CD1c-positive myeloid dendritic cell (primary cell): ENCODE results near the gene JMJD1C.
"Not testable (repeated sequence)": the region's sequence is repeated elsewhere in the genome, so short reads cannot be mapped to it uniquely, and the experiment has no call there.

Experiments
- DNase-seq: peaks from one replicate; pipeline ENCODE4 v3.0.0-alpha.2; 2016; ENCODE audit errors: extremely low spot score

Gene JMJD1C, protein sequence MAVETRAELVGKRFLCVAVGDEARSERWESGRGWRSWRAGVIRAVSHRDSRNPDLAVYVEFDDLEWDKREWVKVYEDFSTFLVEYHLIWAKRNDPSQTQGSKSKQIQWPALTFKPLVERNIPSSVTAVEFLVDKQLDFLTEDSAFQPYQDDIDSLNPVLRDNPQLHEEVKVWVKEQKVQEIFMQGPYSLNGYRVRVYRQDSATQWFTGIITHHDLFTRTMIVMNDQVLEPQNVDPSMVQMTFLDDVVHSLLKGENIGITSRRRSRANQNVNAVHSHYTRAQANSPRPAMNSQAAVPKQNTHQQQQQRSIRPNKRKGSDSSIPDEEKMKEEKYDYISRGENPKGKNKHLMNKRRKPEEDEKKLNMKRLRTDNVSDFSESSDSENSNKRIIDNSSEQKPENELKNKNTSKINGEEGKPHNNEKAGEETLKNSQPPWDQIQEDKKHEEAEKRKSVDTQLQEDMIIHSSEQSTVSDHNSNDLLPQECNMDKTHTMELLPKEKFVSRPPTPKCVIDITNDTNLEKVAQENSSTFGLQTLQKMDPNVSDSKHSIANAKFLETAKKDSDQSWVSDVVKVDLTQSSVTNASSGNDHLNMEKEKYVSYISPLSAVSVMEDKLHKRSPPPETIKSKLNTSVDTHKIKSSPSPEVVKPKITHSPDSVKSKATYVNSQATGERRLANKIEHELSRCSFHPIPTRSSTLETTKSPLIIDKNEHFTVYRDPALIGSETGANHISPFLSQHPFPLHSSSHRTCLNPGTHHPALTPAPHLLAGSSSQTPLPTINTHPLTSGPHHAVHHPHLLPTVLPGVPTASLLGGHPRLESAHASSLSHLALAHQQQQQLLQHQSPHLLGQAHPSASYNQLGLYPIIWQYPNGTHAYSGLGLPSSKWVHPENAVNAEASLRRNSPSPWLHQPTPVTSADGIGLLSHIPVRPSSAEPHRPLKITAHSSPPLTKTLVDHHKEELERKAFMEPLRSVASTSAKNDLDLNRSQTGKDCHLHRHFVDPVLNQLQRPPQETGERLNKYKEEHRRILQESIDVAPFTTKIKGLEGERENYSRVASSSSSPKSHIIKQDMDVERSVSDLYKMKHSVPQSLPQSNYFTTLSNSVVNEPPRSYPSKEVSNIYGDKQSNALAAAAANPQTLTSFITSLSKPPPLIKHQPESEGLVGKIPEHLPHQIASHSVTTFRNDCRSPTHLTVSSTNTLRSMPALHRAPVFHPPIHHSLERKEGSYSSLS (N-terminal part only)

DNA sequence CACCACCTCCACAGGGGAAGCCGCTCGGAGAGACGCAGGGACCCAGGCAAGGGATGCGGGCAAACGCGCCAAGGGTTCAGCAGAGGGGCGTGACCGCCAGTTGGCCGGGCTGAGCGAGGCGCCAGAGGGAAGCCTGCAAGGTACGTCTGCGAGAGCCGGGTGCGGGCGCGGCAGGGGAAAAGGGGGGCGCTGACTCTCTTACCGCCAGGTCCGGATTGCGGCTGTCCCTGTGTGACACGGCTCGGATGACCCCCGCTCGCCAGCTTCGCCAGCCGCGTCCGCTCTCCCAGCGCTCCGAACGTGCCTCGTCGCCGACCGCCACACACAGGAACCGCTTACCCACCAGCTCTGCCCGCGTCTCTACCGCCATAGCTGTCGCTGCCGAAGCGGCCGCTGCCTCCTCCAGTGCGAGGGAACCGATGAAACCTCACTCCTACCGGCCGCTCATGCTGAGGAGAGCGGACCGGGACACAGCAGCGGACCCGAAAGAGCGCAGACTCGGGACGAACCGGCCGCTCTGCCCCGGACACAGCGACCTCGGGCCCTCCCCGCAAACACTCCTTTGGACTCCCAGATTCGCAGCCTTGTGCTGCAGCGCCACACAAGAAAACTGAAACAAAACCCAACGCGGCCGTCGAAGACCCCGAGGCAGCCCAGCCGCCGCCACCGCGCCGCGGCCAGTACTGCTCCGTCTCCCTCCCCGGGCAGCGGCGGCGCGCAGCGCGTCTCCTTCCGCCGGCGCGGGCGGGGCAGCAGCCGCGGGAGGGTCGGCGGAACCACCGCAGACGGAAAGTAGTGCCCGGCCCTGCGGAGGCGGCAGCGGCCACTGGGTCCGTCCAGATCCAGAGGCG, at the start of gene JMJD1C:
Gene JMJD1C (minus strand): TSS at position 685 of the 851 bp plus-strand sequence. CDS start 315 bp downstream, at position 370.
- peak; percentile 79 for DNase-seq

DNA sequence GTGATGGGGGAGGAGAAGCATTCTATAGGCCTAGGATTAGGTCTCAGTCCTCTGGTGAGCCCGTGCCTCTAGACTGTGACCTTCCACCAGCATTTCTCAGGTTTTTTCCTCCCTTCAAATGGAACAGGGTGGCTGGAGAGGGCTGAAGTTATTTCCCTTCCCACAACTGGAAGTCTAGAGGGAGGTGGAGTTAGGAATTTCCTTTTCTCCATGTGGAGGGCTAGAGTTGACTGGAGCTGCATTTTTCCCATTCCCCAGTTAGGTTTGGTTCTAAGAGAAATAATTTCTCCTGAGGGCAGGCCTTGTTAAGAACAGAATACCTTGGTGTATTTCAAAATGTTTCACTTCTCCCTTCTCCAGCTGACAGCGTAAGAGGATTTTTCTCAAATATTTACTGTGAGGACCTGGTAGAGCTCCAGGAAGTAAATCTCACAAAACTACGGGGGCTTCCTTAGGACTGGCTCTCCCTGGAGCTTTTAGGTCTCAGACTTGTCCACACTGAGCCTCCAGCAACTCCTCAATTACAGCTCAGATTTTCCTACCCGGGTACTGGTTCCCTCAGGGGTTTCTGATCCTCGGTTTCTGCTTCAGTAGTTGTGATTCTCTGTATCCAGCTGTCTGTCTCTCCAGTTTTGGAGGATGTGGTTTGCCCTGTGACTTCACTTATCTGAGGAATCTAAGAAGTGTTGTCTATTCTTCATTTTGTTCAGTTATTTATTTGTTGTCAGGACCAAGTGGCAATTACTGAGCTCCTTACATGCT, 49.4 kb upstream of the JMJD1C start:
- peak; percentile 7 for DNase-seq

- DNase-seq: no peak
Observed at GRCh38 chr10:63506554-63506953, 40.8 kb upstream of the JMJD1C start.

GRCh38 chr10:63505562-63505961, 39.8 kb upstream of the JMJD1C start:
- no peak for DNase-seq

DNA sequence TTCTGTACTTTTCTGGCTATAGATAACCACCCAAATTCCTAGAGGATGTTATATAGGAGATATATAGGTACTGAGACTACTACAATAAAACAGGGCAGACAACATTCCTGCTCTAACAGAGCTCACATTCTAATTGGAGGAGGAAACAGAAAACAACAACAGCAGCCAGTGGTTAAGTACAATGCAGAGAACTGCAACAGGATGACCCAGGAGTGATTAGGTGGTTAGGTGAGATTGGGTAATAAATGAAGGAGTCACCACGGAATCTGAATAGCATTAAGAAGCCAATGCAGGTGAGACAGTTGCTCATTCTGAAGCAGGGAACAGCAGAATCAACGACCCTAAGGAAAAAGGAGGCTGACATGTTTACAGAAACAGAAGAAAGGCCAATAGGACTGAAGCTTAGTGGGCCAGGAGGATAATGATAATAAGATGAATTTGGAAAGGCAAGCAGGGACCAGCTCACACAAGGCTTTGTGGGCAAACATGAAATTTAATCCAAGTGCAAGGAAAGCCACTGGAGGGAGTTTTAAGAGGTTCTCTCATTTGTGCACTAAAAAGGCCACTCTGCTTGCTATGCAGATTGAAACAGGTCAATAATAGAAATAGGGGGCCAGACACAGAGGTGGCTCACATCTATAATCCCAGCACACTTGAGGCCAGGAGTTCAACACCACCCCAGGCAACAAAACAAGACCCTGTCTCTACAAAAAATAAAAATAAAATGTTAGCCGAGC, 38.5 kb upstream of the JMJD1C start:
- no peak for DNase-seq

DNA sequence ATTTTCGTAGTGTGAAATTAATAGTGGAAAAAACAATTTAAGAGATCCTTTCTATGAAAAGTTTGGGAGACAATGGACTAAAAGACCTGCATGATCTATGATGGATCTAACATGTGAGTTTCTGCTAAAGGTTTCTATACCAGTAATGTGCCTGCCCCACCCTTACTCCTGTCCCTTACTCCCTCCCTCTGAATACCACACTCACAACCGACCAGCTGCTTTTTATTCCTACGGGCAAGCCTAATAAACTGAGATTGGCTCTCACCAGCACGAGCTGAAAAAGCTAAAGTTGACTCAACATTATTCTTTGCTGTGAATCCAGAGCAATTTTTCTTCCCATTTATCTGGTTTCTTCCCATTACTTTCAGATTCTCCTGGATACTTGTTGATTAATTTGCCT, 37.6 kb upstream of the JMJD1C start:
- DNase-seq: no peak

GRCh38 chr10:63502832-63503231, 37.1 kb upstream of the JMJD1C start:
- DNase-seq: no peak

DNA sequence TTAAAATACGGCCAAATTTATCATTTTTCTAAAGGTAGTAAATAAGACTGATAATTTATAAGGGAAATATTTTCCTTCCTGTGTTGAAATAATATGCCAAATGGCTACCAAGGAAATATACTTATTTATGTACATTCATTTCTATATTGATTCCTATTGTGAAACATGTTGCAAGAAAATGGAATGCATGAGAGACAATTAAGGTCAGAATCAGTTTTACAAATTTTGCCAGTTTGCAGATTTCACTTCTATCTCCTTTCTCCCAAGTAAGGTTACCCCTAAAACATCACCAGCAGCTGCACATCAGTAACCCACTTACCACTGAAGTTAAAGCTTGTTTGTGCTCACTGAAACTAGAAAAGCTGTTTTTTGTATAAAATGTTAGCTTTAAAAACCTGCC, 36.2 kb upstream of the JMJD1C start:
- DNase-seq: no peak

GRCh38 chr10:63500551-63500950, 34.8 kb upstream of the JMJD1C start:
- not testable (repeated sequence) for DNase-seq

DNA sequence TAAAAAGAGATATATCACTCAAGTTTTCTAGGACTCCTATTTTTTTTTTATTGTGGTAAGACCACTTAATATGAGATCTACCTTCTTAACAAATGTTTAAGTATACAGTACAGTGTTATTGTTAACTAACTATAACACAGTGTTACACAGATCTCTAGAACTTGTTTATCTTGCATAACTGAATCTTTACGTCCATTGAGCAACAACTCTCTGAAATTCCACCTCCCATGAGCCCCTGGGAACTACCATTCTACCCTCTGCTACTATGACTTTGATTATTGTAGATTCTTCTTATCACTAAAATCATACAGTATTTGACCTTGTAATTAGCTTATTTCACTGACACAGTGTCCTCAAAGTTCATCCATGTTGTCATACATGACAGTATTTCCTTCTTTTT, 32.9 kb upstream of the JMJD1C start:
- DNase-seq: no peak

GRCh38 chr10:63497321-63497720, 31.5 kb upstream of the JMJD1C start:
- DNase-seq: no peak

- DNase-seq: no peak
Observed at GRCh38 chr10:63496561-63496960, 30.8 kb upstream of the JMJD1C start.

DNA sequence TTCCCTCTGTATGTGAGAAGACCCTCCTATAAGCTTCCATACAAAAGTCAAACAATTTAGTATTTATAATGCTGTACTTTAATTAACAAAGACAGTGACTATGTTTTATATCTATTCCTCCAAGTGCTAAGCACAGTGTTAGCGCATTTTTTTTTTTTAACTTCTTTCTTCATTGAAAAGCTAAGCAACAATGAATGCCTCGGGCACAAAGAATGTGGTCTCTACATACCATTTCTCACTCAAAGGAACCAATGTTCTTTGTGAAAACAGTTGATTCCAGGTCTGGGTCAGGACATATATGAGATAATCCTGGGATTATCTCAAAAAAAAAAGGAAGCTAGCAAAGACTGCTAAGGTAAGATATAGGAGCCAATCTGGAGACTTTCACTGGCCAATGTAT, 29.2 kb upstream of the JMJD1C start:
- no peak for DNase-seq

- DNase-seq: no peak
Observed at GRCh38 chr10:63493004-63493403, 27.2 kb upstream of the JMJD1C start.

GRCh38 chr10:63492317-63492690, 26.5 kb upstream of the JMJD1C start:
- not testable (repeated sequence) for DNase-seq

GRCh38 chr10:63491588-63492316, 26.0 kb upstream of the JMJD1C start:
- DNase-seq: no peak

- DNase-seq: no peak
Observed at GRCh38 chr10:63489838-63490237, 24.1 kb upstream of the JMJD1C start.

GRCh38 chr10:63487990-63488389, 22.2 kb upstream of the JMJD1C start:
- no peak for DNase-seq

DNA sequence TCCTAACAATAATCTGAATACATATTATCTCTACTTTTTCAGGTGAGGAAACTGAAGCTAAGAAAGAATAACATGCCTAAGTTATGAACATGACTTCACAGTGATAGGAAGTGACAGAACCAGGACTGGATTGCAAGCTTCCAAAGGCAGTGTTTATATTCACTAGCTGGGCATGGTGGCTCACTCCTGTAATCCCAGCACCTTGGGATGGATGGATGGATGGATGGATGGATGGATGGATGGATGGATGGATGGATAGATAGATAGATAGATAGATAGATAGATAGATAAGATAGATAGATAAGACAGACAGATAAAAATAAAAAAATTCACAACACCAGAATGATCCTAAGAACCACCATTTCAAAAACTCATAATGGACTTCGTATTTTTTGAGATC, 18.2 kb upstream of the JMJD1C start:
- no peak for DNase-seq
